Measurements from ENCODE around the gene ZNF234. TPM values are rescaled to one million over a fixed set of nuclear protein-coding genes. Genes with fewer than 3 reads are reported as not detected.

Gene ZNF234
- total and polyA plus RNA-seq, 2 donors (not counting 1 experiment from before 2014, with no cell fraction given), result 5.7 to 13.9 TPM

- Histone ChIP-seq H3K9me3 (ENCODE audit: control insufficient read depth, insufficient read depth, low read depth, low read length) (peaks cover 2% of the 10 kb centered on the region), H3K9ac (ENCODE audit: insufficient read depth, low read length) (no peak overlapping the region), H2AFZ (ENCODE audit: low read length) (no peak overlapping the region), H3K79me2 (ENCODE audit: control insufficient read depth, insufficient read depth, low read length) (no peaks in the 10 kb centered on the region), H3K27ac (ENCODE audit: insufficient read depth, low read length) (no peak overlapping the region), H3K4me3 (replicated peaks in 1 of 4; ENCODE audit: control extremely low read depth in 1 of 4, insufficient read depth in 1 of 4, low read depth in 3 of 4, low read length in 4 of 4) (no peak overlapping the region), H3K27me3 (ENCODE audit: control insufficient read depth, insufficient read depth, low read length) (no peaks in the 10 kb centered on the region), H4K20me1 (ENCODE audit: control insufficient read depth, extremely low read depth, insufficient read depth, low read length) (no peaks in the 10 kb centered on the region), H3K4me1 (ENCODE audit: control insufficient read depth, extremely low read depth, insufficient read depth, low read length) (no peaks in the 10 kb centered on the region), H3K36me3 (ENCODE audit: control insufficient read depth, insufficient read depth, low read length) (peaks cover 16% of the 10 kb centered on the region), H3K4me2 (ENCODE audit: extremely low read depth, insufficient read depth, low read length) (no peak overlapping the region)
- TF ChIP-seq CTCF (conservative IDR thresholded peaks at IDR 0.05 in 1 of 2, IDR thresholded peaks at IDR 0.05 in 1 of 2; ENCODE audit: low read depth in 1 of 2, low read length in 2 of 2) (no peak), EZH2 (IDR thresholded peaks at IDR 0.05; ENCODE audit: low read length, missing control alignments) (no peak)
- no peak for DNase-seq (ENCODE audit: low read depth in 2 of 2)
Observed at GRCh38 chr19:44151491-44151890, 10.1 kb downstream of the ZNF234 start.

GRCh38 chr19:44156475-44156874 is 15.1 kb downstream of the ZNF234 start:
- Histone ChIP-seq H3K36me3 (ENCODE audit: control insufficient read depth, insufficient read depth, low read length) (peaks cover 13% of the 10 kb centered on the region), H3K4me1 (ENCODE audit: control insufficient read depth, extremely low read depth, insufficient read depth, low read length) (no peaks in the 10 kb centered on the region), H3K4me2 (ENCODE audit: extremely low read depth, insufficient read depth, low read length) (no peak overlapping the region), H3K27ac (ENCODE audit: insufficient read depth, low read length) (no peak overlapping the region), H3K9me3 (ENCODE audit: control insufficient read depth, insufficient read depth, low read depth, low read length) (peaks cover 6% of the 10 kb centered on the region), H3K9ac (ENCODE audit: insufficient read depth, low read length) (no peak overlapping the region), H3K4me3 (replicated peaks in 1 of 4; ENCODE audit: control extremely low read depth in 1 of 4, insufficient read depth in 1 of 4, low read depth in 3 of 4, low read length in 4 of 4) (no peak overlapping the region), H2AFZ (ENCODE audit: low read length) (no peak overlapping the region), H4K20me1 (ENCODE audit: control insufficient read depth, extremely low read depth, insufficient read depth, low read length) (no peaks in the 10 kb centered on the region), H3K79me2 (ENCODE audit: control insufficient read depth, insufficient read depth, low read length) (no peaks in the 10 kb centered on the region), H3K27me3 (ENCODE audit: control insufficient read depth, insufficient read depth, low read length) (no peaks in the 10 kb centered on the region)
- no peak for DNase-seq (ENCODE audit: low read depth in 2 of 2)
- TF ChIP-seq EZH2 (IDR thresholded peaks at IDR 0.05; ENCODE audit: low read length, missing control alignments) (no peak), CTCF (conservative IDR thresholded peaks at IDR 0.05 in 1 of 2, IDR thresholded peaks at IDR 0.05 in 1 of 2; ENCODE audit: low read depth in 1 of 2, low read length in 2 of 2) (no peak)

- Histone ChIP-seq H3K9me3 (ENCODE audit: control insufficient read depth, insufficient read depth, low read depth, low read length) (no peaks in the 10 kb centered on the region), H4K20me1 (ENCODE audit: control insufficient read depth, extremely low read depth, insufficient read depth, low read length) (no peaks in the 10 kb centered on the region), H3K36me3 (ENCODE audit: control insufficient read depth, insufficient read depth, low read length) (no peaks in the 10 kb centered on the region), H3K79me2 (ENCODE audit: control insufficient read depth, insufficient read depth, low read length) (peaks cover 8% of the 10 kb centered on the region), H3K9ac (ENCODE audit: insufficient read depth, low read length) (no peak overlapping the region), H2AFZ (ENCODE audit: low read length) (no peak overlapping the region), H3K4me3 (replicated peaks in 1 of 4; ENCODE audit: control extremely low read depth in 1 of 4, insufficient read depth in 1 of 4, low read depth in 3 of 4, low read length in 4 of 4) (no peak overlapping the region), H3K4me1 (ENCODE audit: control insufficient read depth, extremely low read depth, insufficient read depth, low read length) (peaks cover 4% of the 10 kb centered on the region), H3K27ac (ENCODE audit: insufficient read depth, low read length) (no peak overlapping the region), H3K27me3 (ENCODE audit: control insufficient read depth, insufficient read depth, low read length) (no peaks in the 10 kb centered on the region), H3K4me2 (ENCODE audit: extremely low read depth, insufficient read depth, low read length) (no peak overlapping the region)
- no peak for TF ChIP-seq EZH2 (IDR thresholded peaks at IDR 0.05; ENCODE audit: low read length, missing control alignments)
- TF ChIP-seq CTCF (conservative IDR thresholded peaks at IDR 0.05 in 1 of 2, IDR thresholded peaks at IDR 0.05 in 1 of 2; ENCODE audit: low read depth in 1 of 2, low read length in 2 of 2), result no peak
- DNase-seq (ENCODE audit: low read depth in 2 of 2), result no peak
Observed at GRCh38 chr19:44163789-44164188, 22.4 kb downstream of the ZNF234 start.
